IPS-NIHi7 (cell line): Measurements from ENCODE around the gene SLC39A11.

Experiments used
- DNase-seq: peaks from one replicate; pipeline ENCODE4 v3.0.0; 2012; ENCODE audit warnings: mixed read lengths; ENCODE audit errors: extremely low spot score

The SLC39A11 gene

DNA sequence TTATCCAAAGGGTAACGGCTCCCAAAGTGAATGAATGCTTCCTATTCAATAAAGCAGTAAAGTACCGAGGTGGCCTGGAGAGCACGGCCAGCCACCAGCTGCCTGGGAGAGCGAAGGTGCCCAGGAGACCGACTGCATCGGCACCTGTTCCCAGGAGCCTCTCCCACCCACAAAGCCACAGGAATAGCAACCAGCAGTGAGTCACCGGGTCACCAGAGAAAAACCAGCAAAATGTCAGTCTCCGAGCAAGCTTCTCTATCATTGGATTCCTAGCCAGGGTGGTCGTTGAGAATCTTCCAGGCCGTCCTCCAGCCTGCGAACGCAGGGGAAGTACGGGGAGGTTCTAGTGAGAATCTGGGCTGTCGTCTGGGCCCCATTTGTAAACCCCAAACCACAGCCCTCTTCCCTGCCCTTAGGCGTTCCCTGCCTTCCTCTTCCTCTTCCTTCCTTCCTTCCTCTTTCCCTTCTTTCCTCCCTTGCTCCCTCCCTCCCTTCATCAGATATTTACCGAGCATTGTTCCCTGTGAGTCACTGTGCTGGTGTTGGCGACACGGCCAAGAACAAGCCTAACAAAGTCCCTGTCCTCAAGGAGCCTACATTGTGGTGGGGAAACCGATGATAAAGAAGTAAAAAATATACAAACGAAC, 114.6 kb downstream of the SLC39A11 start:
- DNase-seq = no peak

DNA sequence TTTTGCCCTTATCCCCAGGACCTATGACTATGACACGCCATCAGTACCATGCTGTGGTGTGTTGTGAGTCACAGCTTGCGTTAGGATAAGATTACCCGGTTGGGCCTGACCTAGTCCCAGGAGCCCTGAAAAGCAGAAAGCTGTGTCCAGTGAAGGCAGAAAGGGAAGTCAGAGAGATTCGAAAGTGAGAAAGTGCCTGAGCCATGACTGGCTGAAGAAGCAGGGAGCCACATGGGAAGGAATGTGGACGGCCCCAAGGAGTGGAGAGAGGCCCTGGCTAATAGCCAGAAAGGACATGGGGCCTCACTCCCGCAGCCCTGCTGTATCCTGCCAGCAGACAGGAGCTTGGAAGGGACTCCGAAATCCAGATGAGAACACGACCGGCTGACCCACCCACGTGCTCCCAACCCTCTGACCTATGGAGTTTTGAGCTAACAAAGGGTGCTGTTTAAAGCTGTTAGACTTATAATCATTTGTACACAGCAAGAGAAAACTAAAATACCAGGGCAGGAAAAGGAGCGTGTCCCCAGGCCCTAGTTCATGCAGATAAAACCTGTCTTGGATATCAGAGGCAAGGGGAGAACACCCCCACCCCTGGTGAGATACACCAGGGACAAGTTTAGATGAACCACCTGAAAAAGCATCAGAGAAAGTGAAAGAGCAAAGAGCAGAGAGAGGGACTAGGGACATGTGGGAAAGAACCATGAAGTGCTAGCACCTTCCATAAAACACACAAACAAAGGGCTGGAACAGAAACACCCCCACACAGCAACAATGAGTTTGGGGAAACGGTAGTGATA, 115.3 kb downstream of the SLC39A11 start:
- DNase-seq = peak; percentile 31

DNA sequence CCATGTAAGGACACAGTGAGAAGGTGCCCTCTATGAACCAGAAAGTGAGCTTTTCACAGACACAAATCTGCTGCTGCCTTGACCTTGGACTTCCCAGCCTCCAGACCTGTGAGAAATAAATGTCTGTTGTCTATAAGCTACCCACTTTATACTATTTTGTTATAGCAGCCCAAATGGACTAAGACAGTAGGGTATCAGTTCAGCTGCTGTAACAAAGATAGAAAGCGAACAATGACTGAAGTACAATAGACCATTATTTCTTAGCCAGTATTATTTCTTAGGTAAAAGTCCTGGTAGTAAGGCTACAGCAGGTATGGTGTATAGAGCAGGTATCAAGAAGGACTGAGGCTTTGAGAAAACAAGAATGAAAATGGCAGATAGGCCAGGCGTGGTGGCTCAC, 117.0 kb downstream of the SLC39A11 start:
- DNase-seq = no peak

DNA sequence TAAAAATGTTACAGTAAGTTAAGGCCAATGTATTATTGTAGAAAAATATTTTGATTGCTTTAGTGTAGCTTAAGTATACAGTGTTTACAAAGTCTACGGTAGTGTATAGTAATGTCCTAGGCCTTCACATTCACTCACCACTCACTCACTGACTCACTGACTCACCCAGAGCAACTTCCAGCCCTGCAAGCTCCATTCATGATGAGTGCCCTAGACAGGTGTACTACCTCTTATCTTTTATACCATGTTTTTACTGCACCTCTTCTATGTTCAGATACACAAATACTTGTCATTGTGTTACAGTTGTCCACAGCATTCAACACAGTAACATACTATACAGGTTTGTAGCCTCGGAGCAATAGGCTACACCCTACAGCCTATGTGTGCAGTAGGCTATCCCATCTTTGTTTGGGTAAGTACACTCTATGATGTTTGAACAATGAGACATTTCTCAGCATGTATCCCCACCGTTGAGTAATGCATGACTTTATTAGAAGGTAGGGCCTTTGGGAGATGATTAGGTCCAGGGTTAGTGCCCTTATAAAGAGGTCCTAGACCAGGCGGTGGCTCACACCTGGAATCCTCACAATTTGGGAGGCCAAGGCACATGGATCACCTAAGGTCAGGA, 117.8 kb downstream of the SLC39A11 start:
- no peak for DNase-seq

DNA sequence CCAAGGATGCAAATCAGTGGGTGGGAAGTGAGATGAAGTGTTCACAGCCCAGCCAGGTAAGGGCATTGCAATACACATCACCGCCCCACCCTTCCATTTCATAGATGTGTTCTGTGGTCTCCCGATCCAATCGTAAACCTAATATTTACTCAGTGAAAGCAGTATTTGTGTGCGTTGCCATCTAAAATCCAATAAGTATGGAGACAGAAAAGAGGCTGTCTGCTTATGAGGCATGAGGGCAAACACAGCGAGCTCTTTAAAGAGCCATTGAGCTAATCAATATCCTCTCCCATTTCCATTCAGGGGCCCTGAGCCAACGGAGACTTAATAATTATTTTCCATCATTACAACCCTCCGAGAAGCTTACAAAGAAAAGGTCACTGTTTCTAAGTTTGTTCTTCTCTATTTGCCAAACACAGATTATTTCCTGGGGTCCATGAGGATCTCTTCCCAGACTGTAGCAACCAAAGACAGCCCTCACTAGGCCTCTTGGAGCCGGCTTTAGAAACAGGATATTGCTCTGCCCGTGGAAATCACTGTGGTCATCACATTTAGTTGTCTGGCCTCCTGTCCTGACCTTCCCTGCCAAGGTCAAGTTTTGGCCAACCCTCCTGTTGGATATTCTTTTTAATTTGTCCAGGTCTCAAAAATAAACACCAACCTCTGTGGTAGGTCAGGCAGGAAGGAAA, 120.1 kb downstream of the SLC39A11 start:
- DNase-seq = no peak

DNA sequence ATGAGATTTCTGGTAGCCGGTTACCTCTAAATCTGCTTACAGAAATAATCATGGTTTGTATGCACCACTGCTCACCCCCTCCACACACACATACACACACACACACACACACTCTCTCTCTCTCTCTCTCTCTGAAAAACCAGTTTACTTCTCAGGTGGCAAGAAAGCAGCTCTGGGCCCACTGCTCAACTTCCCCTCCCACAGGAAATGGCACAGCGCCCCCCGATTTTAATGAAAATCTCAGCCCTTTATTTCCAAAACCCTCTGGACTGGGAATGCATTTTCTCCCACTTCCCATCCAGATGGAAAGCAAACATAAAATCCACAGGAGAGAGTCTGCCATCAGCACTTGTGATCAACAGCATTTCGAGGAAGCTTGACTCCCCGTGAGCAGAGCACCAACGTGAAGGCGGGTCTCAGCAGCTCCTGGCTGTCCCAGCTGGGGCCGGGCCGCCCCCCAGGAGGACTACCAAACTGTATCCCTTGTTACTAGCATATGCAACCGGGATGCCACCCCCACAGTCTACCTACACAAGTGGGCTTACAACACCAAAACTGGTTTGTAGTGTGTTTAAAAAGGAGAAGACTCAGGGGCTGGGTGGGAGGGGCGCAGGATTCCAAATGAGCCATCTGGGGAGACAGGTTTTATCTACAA, 121.1 kb downstream of the SLC39A11 start:
- DNase-seq = no peak

DNA sequence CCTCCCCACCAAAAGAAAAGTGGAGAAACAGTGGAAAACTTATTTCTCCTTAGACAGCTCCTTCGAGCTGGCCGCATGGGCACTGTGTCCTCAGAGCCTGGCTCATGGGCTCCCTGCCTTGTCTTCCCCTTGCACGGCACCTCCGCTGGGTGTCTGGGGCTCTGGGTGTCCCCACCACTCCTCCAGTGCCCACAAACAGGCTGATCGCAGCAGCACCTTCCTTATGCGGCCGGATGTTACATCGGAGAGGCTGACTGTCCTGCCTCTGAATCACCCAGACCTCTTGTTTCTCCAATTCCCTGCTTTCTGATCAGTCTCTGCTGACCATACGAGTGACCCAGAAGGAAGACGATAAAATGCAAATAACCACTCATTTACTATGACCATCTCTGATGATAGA, 121.7 kb downstream of the SLC39A11 start:
- no peak for DNase-seq

DNA sequence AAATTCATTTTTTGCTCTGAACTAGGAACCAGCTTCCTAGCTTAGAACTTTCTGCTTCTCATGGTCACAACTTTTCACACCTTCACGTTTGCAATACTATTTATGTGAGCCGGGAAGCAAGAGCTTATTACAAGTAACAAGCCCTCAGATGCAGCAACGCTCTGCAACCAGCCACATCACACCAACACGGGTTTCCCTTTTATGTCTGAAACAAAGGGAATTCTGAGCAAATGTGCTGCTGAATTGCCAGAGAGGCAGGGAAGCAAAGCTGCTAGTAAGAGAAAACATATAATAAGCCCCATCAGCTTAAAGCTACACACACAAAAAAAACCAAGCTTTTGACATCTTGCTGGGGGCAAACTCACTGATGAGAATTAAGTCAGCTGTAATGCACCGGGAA, 122.2 kb downstream of the SLC39A11 start:
- DNase-seq = no peak

DNA sequence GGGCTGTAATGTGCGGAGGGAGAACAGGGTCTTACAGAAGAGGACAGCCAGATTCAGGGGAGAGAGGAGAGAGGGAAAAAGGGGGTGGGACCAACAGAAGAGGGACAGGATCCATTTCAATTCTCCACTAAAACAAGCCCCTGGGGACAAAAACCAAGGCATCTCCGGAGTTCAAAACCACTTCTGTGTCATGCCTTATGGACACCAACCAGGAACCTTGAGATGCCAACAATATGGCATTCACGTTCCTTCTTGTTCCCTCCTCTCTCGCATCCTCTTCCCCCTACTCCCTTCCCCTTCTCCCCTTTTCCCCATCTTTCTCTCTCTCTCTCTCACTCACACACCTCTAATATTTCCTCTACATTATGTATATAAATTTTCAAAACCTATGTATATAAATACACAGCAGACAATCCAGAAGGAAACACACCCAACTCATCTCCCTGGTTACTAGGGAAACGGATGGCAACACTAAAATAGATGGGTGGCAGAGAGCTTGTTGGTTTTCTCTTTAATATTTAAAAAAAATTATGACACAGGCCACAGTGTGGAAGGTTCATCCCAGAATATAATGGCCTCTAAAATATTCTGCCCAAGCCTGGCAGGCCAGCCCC, 123.1 kb downstream of the SLC39A11 start:
- no peak for DNase-seq

DNA sequence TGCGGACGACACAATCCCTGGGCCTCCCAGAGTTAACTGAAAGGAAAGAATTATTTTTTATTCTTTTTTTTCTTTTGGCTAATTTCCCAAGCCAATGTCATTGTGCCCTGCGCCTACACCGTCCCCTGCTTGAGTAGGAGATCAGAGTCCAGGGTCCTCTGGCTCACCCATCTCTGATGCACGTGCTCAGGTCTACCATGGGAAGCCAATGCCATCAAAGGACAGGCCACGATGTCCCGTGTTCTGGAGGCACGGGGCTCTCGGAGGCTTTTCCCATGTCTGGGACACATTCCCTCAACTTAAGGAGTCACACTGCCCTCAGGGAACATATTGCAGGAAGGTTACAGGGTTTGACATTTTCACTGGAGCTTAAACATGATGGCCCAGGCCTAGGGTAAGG, 123.7 kb downstream of the SLC39A11 start:
- DNase-seq = no peak

DNA sequence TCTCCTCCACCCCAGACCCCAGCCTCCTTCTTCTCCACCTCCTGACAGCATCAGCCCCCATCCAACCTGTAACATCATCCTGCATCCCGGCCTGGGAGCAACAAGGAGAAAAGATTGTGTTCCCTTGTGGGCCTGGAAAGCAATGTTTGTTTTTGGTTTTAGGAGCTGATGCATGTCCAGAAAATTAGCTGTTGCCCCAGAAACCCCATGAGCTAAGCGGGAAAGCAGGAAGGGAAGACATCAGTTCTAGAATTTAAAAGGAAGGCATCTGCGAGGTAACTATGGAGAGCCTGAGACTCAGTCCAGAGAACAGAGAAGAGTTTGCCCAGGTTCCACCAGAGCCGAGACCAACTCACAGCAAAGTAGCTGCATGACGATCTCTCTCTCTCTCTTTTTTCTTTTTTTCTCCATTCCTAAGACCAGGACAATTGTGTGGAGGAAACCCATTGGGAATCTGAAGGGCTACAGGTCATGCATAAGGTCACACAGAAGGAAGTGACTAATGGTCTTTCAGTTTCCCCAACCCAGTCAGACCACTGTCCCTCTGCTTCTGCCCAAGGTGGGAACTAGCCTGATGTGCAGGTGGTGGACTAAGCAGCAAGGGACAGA, 124.4 kb downstream of the SLC39A11 start:
- DNase-seq = no peak

DNA sequence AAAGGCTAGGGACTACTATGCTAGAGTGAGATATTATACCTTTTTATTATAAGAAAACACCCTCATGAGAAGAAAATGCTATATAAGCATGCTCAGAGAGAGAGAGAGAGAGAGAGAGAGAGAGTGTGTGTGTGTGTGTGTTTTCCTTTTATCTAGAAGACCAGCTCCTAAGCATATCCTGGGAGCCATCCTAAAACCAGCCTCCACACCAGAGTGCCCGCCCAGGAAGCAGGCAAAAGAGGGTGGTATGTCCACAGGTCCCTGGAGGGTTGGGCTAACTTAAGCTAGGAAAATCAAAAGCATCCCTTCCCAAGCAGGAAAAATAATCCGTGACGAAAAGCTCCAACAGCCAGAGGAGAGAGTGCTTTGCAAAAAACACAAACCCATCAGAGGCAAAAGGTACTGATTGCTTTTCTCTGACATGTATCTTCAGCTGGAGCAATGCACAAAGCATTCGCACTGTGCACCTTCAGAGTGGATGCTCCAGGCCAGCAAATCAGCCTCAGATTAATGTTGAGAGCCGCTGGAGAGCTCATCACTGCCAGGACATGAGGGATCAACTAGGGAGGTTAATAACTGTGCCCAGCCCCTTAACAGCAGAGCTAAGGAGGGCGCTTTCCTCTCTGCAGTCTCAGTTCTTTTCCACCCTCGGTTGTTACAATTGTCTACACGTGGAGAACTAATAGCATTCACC, 125.1 kb downstream of the SLC39A11 start:
- no peak for DNase-seq

DNA sequence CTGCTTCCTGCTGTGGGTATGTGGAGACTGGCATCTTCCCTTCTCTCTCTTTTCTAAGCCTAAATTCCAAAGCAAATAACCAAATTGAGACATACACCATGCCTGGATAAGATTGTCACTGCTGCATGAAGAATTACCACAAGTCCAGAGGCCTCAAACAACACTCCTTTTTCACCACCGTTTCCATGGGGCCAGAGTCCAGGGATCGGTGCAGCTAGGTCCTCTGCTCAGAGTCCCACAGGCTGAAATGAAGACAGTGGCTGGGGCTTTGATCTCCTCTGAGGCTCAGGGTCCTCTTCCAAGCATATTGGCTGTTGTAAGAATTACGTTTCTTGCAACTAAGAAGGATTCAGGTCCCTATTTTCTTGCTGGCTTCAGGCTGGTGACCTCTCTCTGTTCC, 130.4 kb downstream of the SLC39A11 start:
- DNase-seq = no peak

DNA sequence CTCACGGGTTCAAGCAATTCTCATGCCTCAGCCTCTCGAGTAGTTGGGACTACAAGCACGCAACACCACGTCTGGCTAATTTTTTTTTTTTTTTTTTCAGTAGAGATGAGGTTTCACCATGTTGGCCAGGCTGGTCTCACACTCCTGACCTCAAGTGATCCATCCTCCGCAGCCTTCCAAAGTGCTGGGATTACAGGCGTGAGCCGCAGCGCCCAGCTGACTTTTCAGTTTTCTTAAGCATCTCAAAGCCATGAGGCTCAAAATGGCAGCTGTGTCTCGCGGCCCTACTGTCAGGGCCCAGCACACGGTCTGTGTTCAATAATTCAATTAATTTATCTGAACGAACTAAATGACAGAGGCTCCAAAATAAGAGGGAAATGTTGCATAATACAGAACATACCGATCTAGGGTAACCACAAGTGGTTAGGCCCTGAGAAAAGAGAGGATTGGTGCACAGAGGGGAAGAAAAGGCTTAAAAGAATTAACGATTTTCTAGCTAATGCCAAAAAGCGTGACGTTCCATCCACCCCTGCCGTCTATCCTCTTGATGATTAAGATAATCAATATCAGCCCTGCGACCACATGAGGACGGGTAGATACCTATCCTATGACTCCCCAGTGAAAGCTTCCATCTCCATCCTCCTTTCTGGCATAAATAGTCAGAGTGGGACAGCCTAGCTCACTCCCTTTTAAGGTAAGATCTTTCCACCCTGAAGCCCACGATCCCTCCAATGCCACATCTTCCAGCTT, 136.9 kb downstream of the SLC39A11 start:
- DNase-seq = no peak

DNA sequence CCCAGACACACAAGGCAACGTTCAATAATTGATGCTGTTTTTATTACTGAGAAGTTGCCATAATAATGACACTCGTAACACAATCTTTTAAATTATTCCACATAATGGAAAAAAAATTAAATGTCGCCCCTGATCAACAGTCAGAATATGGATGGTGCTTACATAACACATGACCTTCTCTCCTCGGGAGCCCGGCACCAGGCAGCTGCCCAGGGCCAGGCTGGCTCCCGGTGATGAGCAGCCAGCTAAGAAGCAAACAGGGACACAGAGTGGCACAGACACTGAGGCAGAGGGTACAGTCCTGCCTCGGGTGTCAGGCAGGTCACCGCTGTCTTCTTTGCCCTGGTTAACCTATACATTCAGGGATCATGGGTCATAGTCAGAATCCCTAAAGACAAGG, 137.9 kb downstream of the SLC39A11 start:
- no peak for DNase-seq

DNA sequence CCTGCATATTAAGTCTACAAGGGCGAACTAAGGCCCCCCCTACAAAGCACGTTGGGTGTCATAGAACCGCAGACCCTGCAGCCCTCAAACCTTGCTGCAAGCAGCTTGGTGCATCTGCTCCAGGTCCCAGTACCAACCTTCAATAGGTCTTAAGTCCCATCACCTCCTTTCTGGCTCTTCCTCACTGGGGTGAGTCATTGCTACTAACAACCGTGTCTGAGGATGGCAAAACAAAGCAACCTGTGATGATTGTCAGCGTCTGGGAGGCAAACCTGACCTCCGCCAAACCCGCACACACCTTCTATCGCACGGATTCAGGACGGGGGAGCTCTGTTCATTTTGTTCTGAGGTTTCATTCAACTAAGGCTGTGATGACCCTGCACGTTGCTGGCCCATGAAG, 138.9 kb downstream of the SLC39A11 start:
- DNase-seq = no peak

DNA sequence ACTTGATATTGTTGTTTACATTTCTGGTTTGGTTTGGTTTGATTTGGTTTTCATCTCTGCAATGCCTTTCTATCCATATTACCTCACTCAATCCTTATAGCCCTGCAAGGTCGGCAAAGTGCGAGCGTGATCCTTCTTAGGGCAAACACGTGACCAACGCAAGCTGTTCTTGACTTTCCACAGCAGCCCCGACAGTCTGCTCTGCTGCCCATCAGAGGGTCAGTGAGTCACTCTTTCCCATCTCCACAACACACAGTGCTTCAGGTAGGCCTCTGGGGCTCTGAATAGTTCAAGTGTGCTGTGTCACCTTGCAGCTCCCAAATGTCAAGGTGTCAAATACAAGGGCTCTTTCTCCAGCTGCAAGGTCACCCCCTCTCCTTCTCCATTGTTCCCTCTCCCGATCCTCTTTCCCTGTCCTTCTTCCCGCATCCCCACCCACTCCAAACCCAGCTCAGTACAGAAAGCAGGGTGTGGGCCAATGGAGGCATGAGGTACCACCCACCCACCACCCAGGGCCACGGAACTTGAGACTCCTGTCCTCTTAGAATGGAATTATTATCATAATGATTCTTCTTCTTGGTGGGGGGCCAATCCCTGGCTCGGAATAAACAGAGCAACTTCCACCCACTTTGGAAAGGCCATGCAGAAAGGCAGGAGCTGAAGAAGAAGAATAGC, 139.7 kb downstream of the SLC39A11 start:
- peak; percentile 44 for DNase-seq

DNA sequence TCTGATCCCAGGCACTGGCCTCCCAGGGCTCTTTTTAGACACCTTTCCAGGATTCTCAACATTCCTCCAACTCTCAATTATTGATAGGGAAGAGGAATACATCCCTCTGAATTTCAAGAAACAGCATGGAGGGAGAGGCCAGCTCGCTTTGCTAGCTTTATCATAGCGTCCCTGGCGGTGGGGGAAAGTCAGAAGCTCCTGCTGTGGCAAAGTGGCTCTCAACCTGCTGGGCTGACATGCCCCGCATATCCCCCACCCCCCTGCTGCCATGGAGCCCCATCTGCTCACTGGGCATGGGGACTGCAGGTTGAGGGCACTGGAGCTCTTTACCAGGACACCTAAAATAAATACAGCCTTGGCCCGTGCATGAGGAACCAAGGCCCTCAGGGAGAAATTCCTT, 140.3 kb downstream of the SLC39A11 start:
- DNase-seq = peak; percentile 34
